ENCODE results near the gene SLC19A1.

The SLC19A1 gene

DNA sequence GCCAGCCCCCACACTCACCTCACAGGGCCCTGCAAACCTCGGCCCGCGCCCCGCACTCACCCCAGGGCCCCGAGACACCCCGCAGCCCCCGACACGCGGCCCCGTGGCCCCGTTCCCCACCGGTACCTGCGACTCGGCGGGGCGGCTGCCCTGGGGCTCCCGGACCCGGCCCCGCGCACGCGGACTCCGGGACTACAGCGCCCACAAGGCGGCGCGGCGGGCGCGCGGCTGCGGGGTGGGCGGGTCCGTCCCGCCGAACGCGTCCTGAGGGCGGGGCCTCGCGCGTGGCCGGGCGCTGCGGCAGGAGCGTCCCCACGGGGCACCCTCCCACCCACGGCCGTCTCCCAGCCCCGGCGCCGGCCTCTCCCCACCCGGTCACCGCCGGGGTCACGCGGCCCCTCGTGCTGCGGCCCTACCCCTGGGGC, at the start of gene SLC19A1:
Gene SLC19A1, minus strand, starts transcription at position 199 of the 425 bp plus-strand sequence. CDS start 4,481 bp downstream, outside the sequence.
- DNase-seq = peak; percentile 91

DNA sequence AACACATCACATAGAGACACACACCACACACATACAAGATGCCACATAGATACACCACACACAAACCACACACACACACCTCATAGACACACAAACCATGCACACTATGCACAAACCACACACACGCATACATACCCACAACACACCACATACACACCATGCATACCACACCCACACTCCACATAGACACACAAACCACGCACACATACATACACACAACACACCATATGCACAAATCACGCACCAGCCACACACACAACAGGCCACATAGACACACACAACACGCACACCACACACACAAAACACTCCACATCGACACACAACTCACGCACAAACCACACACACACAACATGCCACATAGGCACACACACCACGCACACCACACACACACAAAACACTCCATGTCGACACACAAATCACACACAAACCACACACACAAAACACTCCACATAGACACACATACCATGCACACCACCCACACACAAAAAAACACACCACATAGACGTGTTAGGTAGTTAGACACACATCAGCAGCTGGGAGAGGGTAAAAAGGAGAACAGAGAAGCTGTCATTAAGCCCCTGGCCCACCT, 49.5 kb upstream of the SLC19A1 start:
- DNase-seq = no peak

DNA sequence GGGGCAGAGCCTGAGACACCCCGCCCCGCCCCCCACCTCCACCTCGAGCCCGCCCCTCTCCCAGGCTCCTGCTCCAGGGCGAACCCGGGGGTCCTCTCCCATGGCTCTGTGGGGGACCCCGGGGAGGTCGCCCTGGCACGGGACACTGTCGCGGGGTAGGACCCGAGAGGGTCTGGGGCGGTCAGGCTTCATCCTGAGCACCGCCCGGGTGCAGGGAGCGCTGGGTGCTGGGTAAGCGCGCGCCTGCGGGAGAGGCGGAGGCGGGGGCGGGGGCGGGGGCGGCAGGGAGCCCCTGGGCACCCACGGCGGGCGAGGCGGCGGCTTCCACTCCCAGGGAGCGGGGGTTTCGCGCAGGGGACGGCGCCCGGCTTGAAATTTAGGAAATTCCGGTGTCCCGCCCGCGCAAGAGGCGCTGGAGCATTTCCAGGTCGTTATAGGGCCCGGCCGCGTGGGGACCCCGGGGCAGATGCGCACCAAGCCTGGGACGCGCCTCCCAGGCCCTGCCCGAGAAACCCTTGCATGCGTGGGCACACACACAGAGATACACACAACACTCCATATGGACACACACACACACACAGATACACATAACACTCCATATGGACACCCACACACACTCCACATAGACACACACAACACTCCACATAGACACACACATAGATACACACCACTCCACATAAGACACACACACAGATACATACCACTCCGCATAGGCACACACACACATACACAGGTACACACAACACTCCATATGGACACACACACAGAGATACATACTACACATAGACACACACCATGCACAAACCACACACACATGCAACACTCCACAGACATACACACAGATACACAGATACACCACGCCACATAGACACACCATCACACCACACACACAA, 48.7 kb upstream of the SLC19A1 start:
- DNase-seq = peak; percentile 87

DNA sequence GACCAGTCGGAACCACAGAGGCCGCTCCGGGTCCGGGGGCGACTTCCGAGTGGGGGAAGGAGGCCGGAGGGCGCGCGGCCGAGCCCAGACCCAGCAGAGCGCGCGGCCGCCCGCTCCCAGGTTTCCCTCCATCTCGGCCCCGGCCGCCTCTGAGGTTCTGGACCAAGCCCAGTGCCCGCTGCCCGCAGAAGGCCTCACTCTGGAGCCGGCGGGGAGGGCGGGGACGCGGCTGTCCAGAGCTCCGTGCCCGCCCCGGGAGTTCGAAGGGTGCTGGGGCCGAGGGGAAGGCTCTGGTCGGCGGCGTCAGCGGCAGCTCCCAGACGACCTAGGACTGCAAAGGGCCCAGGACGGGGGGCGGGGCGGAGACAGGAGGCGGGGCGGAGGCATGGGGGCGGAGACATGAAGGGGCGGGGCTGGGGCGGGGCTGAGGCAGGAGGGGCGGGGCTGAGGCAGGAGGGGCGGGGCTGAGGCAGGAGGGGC, 48.0 kb upstream of the SLC19A1 start:
- no peak for DNase-seq

DNA sequence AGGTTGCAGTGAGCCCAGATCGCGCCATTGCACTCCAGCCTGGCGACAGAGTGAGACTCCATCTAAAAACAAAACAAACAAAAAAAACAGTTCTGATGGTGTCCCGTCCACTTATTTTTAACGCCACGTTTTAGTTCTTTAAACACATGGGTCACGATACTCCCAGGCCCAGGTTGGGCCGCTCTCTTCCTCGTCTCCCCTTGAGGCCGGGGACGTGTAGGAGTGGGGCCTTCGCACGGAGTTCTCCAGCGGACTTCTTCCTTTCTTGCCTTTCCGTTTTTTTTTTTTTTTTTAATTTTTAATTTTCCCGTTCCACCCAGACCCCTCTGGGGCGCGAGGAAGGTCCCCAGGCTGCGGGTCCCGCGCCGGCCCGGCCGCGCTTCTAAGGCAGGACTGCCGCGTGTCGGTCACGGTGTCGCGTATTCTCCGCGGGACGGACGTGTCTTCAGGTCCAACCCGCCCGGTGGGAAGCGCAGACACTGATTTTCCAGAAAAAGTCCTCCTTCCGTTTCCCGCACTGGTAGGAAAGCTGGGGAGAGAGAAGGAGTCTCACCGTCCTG, 47.5 kb upstream of the SLC19A1 start:
- DNase-seq = no peak

DNA sequence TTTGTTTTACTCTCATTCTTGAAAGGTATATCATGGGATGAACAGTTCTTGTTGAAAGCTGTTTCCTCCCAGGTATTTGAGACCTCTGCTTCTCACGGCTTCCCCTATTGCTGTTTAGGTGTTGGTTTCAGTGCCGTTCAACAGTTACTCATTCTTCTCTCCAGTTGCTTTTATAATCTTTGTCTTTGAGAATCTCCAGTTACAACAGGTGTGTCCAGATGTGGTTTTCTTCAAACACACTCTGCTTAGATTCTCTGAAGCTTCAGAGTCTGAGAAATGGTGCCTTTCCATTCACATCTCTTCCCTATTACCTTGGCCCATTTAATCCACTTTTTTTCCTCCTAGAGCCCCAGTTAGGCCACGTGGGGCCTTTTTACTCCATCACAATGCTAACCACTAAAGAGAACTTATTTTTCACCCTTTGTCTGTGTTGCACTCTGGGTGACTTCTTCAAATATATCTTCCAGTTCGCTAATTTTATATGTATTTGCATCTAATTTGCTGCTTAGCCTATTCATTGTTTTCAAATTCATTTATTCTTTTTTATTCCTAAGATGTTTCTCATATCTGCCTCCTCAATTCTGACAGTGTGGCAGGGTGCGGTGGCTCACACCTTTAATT, 46.7 kb upstream of the SLC19A1 start:
- no peak for DNase-seq

DNA sequence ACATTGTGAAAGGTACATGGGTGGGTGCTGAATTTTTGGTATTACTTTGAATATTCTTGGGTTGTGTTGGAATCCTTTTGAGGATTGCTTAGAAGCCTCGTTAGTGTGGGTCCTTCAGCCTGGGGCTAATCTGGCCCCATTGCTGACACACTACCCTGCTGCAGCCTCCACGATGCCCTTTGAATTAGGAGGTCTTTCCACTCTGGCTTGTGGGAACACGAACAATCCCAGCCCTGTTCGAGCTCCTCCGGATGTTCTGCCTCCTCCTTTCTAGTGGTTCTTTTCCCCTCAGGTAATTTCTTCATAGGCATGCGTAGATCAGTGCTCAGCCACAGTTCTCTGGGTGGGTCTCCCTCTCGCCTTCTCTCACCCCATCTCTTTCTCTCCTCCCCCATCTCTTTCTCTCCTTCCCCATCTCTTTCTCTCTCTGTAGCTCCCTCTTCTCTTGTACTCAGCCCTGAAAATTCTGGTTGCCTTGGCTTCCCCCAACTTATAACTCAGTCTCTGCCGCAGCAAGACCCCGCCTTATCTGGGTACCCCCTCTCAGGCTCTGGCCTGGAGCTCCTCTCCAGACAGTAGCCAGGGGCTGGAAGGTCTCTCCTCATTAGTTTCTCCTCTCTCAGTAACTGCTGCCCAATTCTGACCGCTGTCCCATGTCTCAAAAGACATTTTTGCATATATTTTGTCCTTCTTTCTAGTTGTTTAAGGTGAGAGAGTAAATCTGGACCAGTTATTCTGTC, 46.0 kb upstream of the SLC19A1 start:
- peak; percentile 41 for DNase-seq

DNA sequence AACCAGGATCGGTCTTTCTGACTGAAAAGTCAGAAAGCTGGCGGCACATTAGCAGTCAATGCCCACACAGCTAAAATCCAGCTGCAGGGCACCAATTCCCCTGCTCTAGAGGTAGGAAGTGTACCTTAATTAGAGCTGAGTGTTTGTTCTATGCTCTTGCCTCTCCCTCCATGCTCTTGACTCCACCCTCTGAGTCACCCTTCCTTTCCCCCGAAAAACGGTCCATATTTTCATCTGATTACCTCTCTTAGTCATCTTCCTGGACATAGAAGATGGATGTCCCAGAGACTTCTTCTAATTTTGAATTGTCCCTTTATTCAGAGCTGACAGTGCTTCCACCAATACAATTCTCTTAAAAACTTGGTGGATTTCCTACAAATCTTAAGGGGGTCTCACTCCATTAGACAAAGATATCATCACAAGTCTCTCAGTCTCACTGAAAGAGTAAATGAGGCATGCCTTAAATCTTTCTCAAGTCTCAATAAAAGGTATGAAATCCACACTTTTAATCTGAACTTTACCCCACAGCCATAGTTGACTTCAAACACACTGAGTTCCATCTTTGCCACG, 44.1 kb upstream of the SLC19A1 start:
- peak; percentile 21 for DNase-seq

DNA sequence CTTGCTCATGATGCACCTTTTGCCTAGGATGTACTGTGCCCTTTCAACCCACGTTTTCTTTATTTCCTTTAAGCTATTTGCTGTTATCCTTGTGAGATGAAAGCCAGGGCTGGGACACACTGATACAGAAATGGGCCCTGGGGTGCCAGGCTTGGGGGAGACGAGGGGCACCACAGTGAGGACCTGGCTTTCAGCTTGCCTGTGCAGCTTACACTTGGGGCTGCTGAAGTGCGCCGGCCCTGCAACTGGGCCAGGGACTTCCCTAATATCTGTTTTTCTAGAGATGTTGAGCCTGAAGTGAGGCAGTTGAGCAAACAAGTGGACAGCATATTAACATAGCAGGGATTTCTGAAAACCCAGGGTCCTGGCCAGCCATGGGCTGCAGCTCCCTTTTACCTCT, 42.5 kb upstream of the SLC19A1 start:
- peak; percentile 21 for DNase-seq

DNA sequence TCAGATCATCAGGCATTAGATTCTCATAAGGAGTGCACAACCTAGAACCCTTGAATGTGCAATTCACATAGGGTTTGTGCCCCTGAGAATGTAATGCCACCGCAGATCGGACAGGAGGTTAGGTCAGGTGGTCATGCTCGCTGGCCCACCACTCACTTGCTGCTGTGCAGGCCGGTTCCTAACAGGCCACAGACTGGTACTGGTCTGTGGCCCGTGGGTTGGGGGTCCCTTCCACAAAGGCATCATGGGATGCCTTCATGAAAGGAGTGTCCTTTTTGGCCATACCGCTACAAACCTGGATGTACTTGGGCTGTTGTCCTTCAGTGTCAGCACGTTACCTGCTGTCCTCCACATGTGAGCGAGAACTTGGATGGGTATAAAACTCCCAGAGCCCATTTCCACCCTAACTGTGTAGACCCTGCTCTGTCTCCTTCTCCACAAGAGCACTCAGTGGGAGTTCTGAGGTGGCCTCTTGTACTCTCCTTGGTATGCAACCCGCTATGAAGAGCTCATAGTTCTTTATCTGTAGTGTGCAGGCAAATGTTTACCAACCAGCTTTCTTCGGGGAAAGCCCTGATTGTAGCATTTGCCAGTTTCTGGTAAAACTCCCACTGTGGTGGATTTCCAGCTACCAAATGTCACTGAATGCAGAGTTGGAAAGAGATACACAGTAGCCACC, 41.7 kb upstream of the SLC19A1 start:
- DNase-seq = peak; percentile 21

DNA sequence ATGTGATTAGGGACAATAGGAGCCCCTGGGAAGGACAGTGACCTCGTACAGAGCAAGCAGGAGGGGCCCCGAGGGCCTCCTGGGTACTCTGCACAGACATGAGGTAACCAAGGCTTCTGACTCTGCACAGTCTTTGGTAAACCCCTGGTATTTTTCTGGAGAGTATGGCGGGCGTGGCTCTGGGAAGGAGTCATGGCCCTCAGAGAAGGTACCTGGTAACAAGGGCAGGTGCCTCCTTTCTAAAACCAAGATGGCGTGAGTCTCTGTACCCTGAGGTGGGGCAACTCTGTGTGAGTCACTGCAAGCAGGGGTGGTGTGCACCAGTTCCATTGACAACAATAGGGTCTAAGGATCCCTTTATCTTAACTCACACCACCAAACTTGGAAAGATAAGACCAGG, 39.9 kb upstream of the SLC19A1 start:
- peak; percentile 32 for DNase-seq

DNA sequence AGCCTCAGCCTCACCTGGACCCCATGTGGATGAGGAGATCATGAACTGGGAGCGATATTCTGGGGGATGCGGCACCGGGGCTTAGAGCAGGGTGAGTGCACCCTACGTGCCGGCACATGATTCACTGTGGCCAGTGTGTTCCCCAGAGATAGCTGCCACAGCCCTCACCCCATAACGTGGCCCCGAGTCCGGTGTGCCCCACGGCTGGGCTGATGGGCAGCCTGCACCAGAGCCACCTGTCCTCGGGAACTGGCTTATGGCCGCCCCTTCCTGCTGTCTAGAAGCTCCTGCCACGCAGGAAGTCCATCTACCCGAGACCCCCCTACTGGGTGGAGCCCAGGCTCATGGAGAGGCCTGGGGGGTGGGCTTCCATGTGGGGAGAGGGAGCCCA, 39.1 kb upstream of the SLC19A1 start:
- peak; percentile 24 for DNase-seq

DNA sequence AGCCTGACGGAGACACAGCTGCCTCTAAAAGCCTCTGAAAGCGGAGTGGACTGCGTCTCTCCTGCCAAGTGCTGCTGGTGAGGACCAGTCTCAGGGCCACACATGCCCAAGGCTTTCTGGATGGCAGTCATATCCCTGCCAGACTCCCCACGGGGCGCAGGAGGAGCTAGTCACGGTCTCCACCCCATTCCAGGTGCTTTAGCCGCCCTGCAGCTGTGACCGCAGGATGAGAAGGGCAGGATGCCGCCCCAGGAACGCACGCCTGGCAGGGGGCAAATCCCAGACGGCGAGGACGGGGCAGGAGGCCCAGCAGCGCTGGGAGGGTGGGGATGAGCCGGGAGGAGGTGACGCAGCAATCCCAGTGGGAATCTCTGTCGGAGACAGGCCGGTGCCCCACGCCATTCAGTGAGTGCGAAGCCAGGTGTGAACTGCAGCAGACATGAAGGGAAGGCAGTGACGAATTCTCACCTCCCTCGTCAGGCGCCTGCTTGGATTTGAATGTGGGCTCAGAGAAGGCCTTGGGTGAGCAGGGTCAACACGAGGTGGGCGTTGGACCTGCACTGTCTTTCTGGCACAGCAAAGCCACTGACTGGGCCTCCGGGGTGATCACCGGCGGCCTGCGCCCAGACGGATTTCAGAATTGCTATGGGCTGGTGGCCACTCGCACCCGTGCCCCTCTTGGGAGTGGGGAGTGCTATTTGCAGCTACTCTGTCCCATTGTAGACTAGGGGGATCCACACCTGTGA, 38.5 kb upstream of the SLC19A1 start:
- peak; percentile 44 for DNase-seq

DNA sequence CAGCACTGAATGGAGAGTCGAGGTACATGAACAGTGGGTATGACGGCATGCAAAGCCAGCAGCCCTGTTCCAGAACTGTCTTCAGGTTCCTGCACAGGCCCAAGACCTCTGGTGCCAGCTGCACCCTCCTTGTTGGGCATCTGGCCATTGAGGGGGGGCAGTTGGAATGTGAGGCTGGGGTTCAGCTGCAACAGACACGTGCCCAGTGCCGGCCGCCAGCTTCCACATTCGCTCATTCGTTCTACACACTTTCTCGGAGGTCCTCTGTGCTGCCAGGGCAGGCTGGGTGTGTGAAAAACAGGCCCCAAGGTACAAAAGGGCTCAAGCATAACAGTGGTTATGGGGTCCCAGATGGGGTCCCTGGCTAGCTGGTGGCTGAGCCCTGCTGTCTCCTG, 37.9 kb upstream of the SLC19A1 start:
- DNase-seq = peak; percentile 44

DNA sequence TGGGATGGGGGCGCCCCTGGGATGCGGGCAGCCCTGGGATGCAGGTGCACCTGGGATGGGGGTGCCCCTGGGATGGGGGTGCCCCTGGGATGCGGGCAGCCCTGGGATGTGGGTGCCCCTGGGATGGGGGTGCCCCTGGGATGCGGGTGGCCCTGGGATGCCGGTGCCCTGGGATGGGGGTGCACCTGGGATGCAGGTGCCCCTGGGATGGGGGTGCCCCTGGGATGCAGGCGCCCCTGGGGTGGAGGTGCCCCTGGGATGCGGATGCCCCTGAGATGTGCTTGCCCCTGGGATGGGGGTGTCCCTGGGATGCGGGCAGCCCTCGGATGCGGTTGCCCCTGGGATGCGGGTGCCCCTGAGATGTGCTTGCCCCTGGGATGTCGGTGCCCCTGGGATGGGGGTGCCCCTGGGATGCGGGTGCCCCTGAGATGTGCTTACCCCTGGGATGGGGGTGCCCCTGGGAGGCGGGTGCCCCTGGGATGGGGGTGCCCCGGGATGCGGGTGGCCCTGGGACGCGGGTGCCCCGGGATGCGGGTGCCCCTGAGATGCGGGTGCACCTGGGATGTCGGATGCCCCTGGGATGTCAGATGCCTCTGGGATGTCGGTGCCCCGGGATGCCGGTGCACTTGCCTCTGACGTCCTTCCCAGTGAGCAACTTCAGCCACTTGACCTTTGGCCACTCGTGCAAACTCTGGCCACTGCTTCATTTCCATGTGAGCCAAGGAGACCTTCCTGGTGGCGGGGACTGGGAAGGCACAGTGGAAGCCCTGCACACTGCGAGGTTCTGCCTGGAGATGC, 37.3 kb upstream of the SLC19A1 start:
- DNase-seq = peak; percentile 47

DNA sequence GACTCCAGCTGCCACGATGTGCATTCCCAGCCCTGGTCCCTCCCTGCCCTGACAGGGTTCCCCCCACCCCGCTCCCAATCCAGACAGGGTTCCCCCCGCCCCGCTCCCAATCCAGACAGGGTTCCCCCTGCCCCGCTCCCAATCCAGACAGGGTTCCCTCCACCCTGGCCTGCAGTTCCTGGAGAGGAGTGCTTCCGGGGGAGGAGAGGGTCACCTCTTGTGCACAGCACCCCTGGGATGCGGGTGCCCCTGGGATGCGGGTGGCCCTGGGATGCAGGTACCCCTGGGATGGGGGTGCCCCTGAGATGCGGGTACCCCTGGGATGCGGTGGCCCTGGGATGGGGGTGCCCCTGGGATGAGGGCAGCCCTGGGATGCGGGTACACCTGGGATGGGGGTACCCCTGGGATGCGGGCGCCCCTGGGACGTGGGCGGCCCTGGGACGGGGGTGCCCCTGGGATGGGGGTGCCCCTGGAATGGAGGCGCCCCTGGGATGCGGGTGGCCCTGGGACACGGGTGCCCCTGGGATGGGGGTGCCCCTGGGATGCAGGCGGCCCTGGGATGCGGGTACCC, 36.7 kb upstream of the SLC19A1 start:
- DNase-seq = peak; percentile 35

DNA sequence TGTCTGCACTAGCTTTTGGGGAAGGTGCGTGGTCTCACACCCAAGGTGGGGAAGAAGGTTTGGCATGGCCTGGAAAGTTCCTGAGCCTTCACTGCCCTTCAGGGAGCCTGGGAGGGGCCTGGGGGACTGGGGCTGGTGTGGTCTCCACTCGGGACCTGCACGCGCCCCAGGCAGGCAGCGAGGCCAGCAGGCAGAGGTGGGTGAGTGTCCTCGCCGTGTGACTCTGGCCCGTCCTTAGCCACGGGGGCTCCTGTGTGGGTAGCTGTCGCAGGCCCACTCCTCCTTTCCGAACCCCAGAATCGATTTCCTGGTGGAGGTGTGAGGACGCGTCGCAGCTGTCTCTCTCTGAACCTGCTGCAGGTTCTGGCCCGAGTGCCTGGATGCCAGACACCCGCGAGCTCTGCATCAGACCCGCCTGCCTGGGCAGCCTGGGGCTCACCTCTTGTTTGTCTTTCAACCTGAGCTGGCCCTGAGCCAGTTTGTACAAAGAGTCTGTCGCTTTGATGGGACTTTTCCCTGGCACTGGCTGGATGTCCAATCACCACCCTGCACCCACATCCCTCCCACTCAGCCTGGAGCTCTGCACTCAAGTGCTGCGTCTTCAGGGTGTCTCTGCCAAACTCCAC, 36.0 kb upstream of the SLC19A1 start:
- DNase-seq = peak; percentile 33

DNA sequence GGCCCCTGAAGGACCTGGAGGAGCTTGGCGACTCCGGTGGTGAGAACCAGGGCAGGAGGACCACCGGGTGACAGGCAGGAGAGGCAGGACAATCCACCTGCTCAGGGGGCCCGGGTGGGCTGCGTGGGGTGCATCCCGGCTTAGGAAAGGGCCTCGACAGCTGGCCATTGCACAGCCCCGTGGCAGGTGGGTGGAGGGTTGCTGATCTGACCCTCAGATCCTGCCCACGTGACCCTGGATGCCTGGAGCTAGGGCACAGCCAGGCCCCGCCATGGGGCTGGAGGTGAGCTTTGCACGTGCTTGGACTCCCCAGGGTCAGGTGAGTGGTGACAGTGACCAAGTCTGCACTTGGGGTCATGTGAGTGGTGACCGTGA, 35.5 kb upstream of the SLC19A1 start:
- DNase-seq = peak; percentile 44
